ENCODE results near the gene LTBP3. TPM values are rescaled to one million over a fixed set of nuclear protein-coding genes. Genes with fewer than 3 reads are reported as not detected.

Gene LTBP3
- total and polyA plus RNA-seq, 8 donors, result 44.7 to 151 (median 68.6) TPM

DNA sequence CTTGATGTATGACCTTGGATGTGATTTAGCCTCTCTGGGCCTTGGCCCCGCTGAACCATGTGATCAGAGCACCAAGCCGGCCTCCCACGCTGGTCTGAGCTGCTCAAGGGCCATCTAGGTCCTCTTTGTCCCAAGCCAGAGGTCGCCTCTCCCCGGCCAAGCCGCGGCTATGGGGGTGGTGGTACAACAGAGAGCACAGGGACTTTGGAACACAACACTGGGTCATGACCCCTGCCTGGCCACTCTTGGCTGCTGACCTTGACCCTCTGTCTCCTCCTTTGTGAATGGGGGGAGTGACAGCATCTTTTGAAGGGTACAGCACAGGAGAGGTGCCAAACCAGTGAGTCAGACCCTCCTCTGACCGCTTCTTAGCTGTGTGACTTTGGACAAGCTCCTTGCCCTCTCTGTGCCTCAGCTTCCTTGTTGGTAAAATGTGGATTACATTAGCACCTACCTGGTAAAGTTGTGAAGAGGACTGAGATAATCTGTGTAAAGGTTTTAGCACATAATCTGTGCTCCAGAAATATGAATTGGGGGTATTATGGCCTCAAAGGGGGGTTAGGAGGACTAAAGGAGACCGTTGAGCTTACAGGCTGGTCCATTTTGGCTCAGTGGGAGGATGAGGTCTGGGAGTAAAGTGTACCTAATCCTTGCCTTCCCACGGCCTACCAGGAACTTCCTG is 28.5 kb downstream of the LTBP3 start:
- intact Hi-C loops (cut with DNase I), result loop anchor here in 2 of 3 donors (10.0 kb wide), 2 partner anchors 55 to 315 kb away; no protein-coding TSS in a partner anchor
- peaks cover 2 to 26% (median 9%) of the 10 kb centered on the region in 3 donors for H3K36me3 ChIP-seq
- H3K4me1 ChIP-seq, result peaks cover 0 to 8% (median 5%) of the 10 kb centered on the region in 3 donors
- 63 to 67% methylated on average over 10 of the region's 10 CpGs for WGBS, 2 donors
- H3K9me3 ChIP-seq, result no peaks in the 10 kb centered on the region
- FAIRE-seq (no peak), ATAC-seq (no peak), DNase-seq (peak in 1 of 6 donors; percentile 67)
- no peaks in the 10 kb centered on the region for H3K27me3 ChIP-seq
- H3K27ac ChIP-seq, result no peak overlapping the region
- H3K4me3 ChIP-seq, result no peak overlapping the region
- TF ChIP-seq, protein P1, sequence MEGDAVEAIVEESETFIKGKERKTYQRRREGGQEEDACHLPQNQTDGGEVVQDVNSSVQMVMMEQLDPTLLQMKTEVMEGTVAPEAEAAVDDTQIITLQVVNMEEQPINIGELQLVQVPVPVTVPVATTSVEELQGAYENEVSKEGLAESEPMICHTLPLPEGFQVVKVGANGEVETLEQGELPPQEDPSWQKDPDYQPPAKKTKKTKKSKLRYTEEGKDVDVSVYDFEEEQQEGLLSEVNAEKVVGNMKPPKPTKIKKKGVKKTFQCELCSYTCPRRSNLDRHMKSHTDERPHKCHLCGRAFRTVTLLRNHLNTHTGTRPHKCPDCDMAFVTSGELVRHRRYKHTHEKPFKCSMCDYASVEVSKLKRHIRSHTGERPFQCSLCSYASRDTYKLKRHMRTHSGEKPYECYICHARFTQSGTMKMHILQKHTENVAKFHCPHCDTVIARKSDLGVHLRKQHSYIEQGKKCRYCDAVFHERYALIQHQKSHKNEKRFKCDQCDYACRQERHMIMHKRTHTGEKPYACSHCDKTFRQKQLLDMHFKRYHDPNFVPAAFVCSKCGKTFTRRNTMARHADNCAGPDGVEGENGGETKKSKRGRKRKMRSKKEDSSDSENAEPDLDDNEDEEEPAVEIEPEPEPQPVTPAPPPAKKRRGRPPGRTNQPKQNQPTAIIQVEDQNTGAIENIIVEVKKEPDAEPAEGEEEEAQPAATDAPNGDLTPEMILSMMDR (IDR thresholded peaks at IDR 0.05), result no peak

DNA sequence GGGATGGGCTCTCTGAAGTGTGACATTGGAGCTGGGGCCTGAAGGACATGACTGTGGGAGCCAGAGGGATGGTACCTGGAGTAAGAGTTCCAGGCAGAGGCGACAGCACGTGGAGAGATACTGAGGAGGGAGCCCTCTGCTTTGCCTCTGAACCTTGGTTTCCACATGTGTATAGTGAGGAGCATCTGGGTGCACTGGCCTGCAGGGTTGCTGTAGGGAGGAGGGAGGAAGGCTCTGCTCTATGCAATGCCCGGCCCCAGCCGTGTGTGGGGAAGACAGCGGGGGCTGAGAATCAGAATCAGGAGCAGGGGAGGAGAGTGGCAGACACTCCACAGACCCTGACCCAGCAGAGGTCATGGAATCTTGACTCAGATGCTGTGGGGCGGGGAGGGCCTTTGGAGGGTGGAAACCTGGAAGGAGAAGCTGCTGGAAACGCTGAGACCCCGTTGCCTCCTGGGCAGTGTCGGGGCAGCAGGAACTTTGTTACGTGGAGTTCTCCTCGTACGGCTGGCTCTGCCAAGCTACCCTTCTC is 29.3 kb downstream of the LTBP3 start:
- H3K4me3 ChIP-seq, result no peak overlapping the region

DNA sequence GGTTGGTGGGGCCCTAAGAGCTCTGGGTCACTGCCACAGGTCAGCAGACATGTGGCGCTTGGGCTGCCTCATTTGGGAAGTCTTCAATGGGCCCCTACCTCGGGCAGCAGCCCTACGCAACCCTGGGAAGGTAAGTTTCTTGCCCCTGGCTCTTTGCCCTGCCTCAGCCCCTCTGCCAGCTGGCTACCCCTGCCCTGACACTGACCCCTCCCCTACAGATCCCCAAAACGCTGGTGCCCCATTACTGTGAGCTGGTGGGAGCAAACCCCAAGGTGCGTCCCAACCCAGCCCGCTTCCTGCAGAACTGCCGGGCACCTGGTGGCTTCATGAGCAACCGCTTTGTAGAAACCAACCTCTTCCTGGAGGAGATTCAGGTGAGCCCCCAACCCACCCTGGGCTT is 31.4 kb downstream of the LTBP3 start:
- TF ChIP-seq, protein P1 (IDR thresholded peaks at IDR 0.05), result no peak
- FAIRE-seq, result no peak
- peaks cover 0 to 13% (median 2%) of the 10 kb centered on the region in 3 donors for H3K36me3 ChIP-seq
- WGBS, 2 donors, result 88 to 93% methylated on average over 8 of the region's 8 CpGs
- no peak overlapping the region for H3K27ac ChIP-seq
- DNase-seq, result peak in 1 of 6 donors; percentile 52
- no peaks in the 10 kb centered on the region for H3K27me3 ChIP-seq
- no peak overlapping the region for H3K4me3 ChIP-seq
- no peak for ATAC-seq
- intact Hi-C loops (cut with DNase I), result no loop called here
- H3K9me3 ChIP-seq, result no peaks in the 10 kb centered on the region
- H3K4me1 ChIP-seq, result peaks cover 0 to 11% (median 5%) of the 10 kb centered on the region in 3 donors

More for the DNA sequence above, 29.3 kb downstream of the LTBP3 start:
- 86 to 87% methylated on average over 12 of the region's 12 CpGs for WGBS, 2 donors
- H3K27ac ChIP-seq, result no peak overlapping the region
- H3K9me3 ChIP-seq, result no peaks in the 10 kb centered on the region
- no peak for ATAC-seq
- DNase-seq, result no peak
- no peaks in the 10 kb centered on the region for H3K27me3 ChIP-seq
- H3K36me3 ChIP-seq, result peaks cover 2 to 26% (median 9%) of the 10 kb centered on the region in 3 donors
- intact Hi-C loops (cut with DNase I), result no loop called here
- no peak for FAIRE-seq
- H3K4me1 ChIP-seq, result peaks cover 0 to 11% (median 5%) of the 10 kb centered on the region in 3 donors
- TF ChIP-seq, protein P1 (IDR thresholded peaks at IDR 0.05), result no peak

DNA sequence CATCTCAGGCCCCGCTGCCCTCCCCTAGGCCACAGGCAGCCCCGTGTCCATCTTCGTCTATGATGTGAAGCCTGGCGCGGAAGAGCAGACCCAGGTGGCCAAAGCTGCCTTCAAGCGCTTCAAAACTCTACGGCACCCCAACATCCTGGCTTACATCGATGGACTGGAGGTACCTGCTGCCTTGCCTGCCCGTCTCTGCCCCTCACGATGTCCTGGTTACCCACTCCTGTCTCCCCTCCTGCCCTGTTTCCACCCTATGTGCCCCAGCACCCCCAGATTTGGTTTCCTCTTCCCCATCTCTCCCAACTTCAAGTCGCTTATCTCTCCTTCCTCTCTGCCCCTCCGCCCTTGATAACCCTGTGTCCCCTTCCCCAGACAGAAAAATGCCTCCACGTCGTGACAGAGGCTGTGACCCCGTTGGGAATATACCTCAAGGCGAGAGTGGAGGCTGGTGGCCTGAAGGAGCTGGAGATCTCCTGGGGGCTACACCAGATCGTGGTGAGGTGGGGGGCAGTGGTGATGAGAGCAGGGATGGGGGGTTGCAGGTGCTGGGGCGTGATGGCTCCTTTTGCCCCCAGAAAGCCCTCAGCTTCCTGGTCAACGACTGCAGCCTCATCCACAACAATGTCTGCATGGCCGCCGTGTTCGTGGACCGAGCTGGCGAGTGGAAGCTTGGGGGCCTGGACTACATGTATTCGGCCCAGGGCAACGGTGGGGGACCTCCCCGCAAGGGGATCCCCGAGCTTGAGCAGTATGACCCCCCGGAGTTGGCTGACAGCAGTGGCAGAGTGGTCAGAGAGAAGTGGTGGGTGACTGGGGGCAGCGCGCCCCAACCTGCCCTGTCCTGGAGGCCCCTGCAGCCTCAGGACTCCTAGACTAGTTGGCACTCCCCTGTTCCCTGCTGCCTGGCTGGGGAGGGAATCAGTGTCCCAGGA is 32.3 kb downstream of the LTBP3 start:
- H3K27me3 ChIP-seq, result no peaks in the 10 kb centered on the region
- WGBS, 2 donors, result 36 to 37% methylated on average over 30 to 31 of the region's 31 CpGs
- TF ChIP-seq, protein P1 (IDR thresholded peaks at IDR 0.05), result no peak
- no peak for ATAC-seq
- peaks cover 0 to 4% (median 2%) of the 10 kb centered on the region in 3 donors for H3K36me3 ChIP-seq
- intact Hi-C loops (cut with DNase I), result no loop called here
- peak overlapping the region; percentile 53 to 82 (median 60) for H3K27ac ChIP-seq
- peak overlapping the region; percentile 84 to 100 (median 100) for H3K4me3 ChIP-seq
- H3K4me1 ChIP-seq, result peaks cover 0 to 11% (median 5%) of the 10 kb centered on the region in 3 donors
- peak in 1 of 6 donors; percentile 78 for DNase-seq
- no peak for FAIRE-seq
- H3K9me3 ChIP-seq, result no peaks in the 10 kb centered on the region
